ELR (cell line): ENCODE measurements around the gene YBX2.

Source experiments
- DNase-seq: peaks from one replicate; pipeline ENCODE4 v3.0.0-alpha.2; 2015; ENCODE audit warnings: low read depth

The YBX2 gene

GRCh38 chr17:7296189-7296861 lies 1.9 kb upstream of the YBX2 start:
- peak; percentile 89 for DNase-seq

GRCh38 chr17:7295230-7296180 lies 1.1 kb upstream of the YBX2 start:
- DNase-seq: no peak

- no peak for DNase-seq
Observed at GRCh38 chr17:7293816-7294613, 424 bp downstream of the YBX2 start.

DNA sequence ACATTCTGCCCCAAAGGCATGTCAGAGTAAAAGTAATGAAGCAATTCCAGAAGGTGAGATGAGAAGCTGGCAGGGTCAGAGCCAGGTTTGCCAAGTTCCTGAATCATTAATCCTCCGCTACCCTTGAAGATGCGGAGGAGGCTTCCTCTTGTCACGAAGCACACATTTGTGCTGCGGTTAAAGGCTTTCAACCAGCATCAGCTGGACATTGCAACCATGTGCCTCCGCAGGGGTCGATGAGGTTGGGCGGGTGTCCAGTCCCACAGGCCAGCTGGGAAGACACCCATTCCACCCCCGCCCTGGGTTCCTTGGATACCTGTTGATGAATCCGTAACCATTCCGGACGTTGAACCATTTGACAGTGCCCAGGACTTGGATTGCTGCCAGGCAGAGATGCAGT lies 1.3 kb downstream of the YBX2 start:
- no peak for DNase-seq

- no peak for DNase-seq
Observed at GRCh38 chr17:7292729-7293128, 1.7 kb downstream of the YBX2 start.

- DNase-seq: no peak
Observed at GRCh38 chr17:7292194-7292593, 2.2 kb downstream of the YBX2 start.

- DNase-seq: no peak
Observed at GRCh38 chr17:7290685-7291084, 3.8 kb downstream of the YBX2 start.

- DNase-seq: no peak
Observed at GRCh38 chr17:7290166-7290565, 4.3 kb downstream of the YBX2 start.

DNA sequence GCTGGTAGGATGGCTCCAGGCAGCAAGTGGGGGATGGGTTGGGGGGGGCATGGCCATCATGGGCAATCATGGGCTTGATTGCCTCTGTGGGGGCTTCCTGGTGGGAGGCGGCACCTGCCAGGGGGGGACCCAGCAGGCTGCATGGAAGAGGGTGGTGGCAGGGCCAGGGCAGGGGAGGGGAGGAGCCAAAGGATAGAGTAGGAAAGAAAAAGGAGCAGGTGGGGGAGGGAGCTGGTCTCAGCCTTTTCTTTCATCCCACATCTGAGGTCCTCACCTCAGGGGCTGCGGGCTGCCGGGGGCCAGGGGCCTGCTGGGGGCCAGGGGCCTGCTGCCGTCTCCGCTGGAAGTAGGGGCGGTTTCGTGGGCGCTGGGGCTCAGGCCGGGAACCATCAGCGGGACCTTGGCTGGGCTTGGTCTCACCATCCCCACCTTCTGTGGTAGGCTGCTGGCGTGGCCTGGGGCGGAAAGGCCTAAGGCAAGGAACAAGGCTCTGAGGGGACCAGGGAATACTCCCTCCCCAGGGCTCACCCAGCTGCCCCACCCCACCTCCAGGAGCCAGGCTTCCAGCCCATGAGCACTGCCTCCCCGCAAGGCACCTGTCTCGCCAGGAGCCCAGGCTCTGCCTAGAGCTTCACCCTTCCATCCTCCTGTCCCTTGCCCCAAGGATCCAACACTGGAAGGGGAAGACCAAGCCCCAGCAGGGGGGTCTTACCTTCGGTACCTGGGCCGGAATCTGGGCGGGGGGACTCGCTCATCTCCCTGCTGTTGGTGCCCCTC lies 5.0 kb downstream of the YBX2 start:
- DNase-seq: no peak

DNA sequence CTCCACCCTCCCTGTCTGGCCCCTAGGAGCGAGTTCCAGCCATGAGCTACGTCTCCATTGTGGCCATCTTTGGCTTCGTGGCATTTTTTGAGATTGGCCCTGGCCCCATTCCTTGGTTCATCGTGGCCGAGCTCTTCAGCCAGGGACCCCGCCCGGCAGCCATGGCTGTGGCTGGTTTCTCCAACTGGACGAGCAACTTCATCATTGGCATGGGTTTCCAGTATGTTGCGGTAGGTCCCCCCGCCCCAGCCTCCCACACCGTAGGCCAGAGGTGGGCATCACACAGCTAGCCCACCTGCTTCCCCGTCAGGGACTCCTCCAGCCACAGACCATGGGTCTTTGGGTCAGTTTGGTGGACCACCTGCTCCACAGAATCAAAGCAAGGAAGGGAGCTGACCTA lies 8.8 kb downstream of the YBX2 start:
- DNase-seq: no peak

GRCh38 chr17:7284911-7285310 lies 9.5 kb downstream of the YBX2 start:
- DNase-seq: no peak

DNA sequence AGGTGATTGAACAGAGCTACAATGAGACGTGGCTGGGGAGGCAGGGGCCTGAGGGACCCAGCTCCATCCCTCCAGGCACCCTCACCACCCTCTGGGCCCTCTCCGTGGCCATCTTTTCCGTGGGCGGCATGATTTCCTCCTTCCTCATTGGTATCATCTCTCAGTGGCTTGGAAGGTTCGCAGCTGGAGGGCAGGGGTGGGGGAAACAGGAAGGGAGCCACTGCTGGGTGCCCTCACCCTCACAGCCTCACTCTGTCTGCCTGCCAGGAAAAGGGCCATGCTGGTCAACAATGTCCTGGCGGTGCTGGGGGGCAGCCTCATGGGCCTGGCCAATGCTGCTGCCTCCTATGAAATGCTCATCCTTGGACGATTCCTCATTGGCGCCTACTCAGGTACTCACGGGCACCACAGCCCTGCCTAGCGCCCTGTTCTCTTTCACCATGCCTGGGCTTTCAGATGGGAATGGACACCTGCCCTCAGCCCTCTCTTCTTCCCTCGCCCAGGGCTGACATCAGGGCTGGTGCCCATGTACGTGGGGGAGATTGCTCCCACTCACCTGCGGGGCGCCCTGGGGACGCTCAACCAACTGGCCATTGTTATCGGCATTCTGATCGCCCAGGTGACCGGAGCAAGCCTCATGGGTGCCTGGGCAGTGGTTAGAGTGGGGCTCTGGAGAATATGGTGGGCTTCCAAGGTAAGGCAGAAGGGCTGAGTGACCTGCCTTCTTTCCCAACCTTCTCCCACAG lies 10.8 kb downstream of the YBX2 start:
- no peak for DNase-seq

- DNase-seq: no peak
Observed at GRCh38 chr17:7282752-7283321, 11.6 kb downstream of the YBX2 start.

DNA sequence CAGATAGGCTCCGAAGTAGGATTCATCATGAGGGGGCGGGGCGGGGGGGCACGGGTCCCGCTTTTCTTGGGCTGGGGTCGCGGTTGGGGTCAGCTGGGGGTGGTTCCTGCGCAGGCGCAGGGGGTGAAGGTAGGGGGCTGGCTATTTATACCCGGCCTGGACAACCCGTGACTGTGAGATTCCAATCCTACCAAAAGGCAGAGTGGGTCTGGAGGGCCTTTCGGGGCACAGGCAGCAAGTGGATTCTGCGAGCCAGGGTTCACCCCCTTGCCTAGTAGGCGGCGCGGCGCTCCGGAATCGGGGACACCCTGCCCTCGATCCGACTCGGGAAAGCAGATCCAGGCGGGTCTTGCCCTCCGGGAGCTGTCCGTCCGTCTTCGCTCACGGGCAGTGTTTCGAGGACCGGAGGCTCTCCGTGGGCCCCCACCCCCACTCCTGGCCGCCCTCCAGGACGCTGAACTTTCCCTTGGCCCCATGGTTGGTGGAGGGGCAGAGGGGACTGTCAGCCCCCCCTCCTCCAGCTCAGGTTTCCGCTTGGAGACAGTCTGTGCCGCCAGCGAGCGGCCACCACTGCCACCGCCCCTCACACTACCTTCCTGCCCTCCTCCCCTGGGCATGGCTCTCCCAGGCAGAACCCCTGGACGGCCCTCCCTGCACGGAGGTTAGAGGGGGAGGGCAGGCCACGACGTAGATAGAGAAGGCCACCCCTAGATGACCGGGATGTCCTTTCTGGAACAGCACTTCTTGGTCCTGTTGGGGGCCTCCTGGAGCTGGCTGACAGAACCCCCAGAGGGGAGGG lies 12.3 kb downstream of the YBX2 start:
- DNase-seq: no peak

GRCh38 chr17:7281074-7281952 lies 13.1 kb downstream of the YBX2 start, which contains the start of gene SLC2A4:
SLC2A4 (plus strand) TSS chr17:7281718; CDS start chr17:7281935, 217 bp downstream.
- peak; percentile 97 for DNase-seq

GRCh38 chr17:7280519-7281073 lies 13.8 kb downstream of the YBX2 start:
- peak; percentile 86 for DNase-seq

DNA sequence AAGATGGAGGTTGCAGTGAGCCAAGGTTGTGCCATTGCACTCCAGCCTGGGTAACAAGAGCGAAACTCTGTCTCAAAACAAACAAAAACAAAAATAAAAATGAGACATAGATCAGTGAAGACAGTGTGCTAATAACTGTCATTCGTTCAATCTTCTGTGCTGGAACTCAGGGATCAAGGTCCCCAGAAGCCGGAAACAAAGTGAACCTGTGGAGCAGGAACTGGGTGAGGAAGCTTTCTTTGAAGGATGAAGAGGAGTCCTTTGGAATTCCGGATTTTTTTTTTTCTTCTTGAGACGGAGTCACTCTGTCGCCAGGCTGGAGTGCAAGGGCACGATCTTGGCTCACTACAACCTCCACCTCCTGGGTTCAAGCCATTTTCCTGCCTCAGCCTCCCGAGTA lies 15.0 kb downstream of the YBX2 start:
- no peak for DNase-seq

DNA sequence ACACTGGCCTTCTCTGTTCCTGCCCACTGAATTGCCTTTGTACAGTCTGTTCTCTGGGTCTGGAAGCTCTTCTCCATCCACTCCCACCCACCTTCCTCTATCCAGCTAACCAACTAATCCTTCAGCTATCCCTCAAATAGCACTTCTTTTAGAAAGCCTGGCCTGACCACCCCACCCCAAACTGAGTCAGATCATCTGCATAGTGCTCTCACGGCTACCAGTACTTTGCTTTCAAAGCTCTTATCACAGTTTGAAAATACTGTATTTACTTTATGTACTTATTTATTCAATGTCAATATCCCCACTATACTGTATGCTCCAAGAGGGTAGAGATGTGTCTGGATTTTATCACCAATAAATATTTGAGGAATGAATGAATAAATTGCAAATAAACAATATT lies 27.7 kb downstream of the YBX2 start:
- peak; percentile 76 for DNase-seq

DNA sequence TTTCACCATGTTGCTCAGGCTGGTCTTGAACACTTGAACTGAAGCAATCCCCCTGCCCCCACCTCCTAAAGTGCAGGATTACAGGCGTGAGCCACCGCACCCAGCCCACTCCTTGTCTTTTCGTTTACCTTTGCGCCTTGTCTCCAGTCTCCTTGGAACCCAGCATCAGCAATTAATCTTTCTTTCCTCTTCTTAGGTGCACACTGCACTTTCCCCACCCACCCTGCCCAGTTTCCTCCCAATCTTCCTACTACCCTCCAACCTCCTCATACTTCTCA lies 30.7 kb downstream of the YBX2 start:
- DNase-seq: no peak
